ENCODE data around the gene MAP3K15.
"Not testable (repeated sequence)": the region's sequence is repeated elsewhere in the genome, so short reads cannot be mapped to it uniquely, and the experiment has no call there.

MAP3K15 gene

GRCh38 chrX:19479458-19479857 is 35.9 kb downstream of the MAP3K15 start:
- DNase-seq (ENCODE audit: low spot score) = no peak
- in situ Hi-C loops (cut with MboI; ENCODE audit: low sequenced_read_pairs, unreplicated experiment) = no loop called here
- TF ChIP-seq CTCF (IDR thresholded peaks at IDR 0.05; ENCODE audit: borderline replicate concordance, control extremely low read depth, extremely low read depth, insufficient read depth, missing control alignments) = no peak

GRCh38 chrX:19468383-19468782 is 46.9 kb downstream of the MAP3K15 start:
- in situ Hi-C loops (cut with MboI; ENCODE audit: low sequenced_read_pairs, unreplicated experiment) = not testable (repeated sequence)

GRCh38 chrX:19462879-19463278 is 52.4 kb downstream of the MAP3K15 start:
- no peak for DNase-seq (ENCODE audit: low spot score)
- TF ChIP-seq CTCF (IDR thresholded peaks at IDR 0.05; ENCODE audit: borderline replicate concordance, control extremely low read depth, extremely low read depth, insufficient read depth, missing control alignments) = no peak
- in situ Hi-C loops (cut with MboI; ENCODE audit: low sequenced_read_pairs, unreplicated experiment) = no loop called here

More at GRCh38 chrX:19468383-19468782, 46.9 kb downstream of the MAP3K15 start:
- not testable (repeated sequence) for DNase-seq (ENCODE audit: low spot score)

GRCh38 chrX:19462231-19462630 is 53.1 kb downstream of the MAP3K15 start:
- no peak for TF ChIP-seq CTCF (IDR thresholded peaks at IDR 0.05; ENCODE audit: borderline replicate concordance, control extremely low read depth, extremely low read depth, insufficient read depth, missing control alignments)
- in situ Hi-C loops (cut with MboI; ENCODE audit: low sequenced_read_pairs, unreplicated experiment) = no loop called here
- DNase-seq (ENCODE audit: low spot score) = no peak

GRCh38 chrX:19457662-19458061 is 57.6 kb downstream of the MAP3K15 start:
- no peak for TF ChIP-seq CTCF (IDR thresholded peaks at IDR 0.05; ENCODE audit: borderline replicate concordance, control extremely low read depth, extremely low read depth, insufficient read depth, missing control alignments)
- in situ Hi-C loops (cut with MboI; ENCODE audit: low sequenced_read_pairs, unreplicated experiment) = no loop called here
- no peak for DNase-seq (ENCODE audit: low spot score)

GRCh38 chrX:19448077-19448476 is 67.2 kb downstream of the MAP3K15 start:
- no peak for DNase-seq (ENCODE audit: low spot score)
- TF ChIP-seq CTCF (IDR thresholded peaks at IDR 0.05; ENCODE audit: borderline replicate concordance, control extremely low read depth, extremely low read depth, insufficient read depth, missing control alignments) = no peak
- in situ Hi-C loops (cut with MboI; ENCODE audit: low sequenced_read_pairs, unreplicated experiment) = no loop called here

- no peak for TF ChIP-seq CTCF (IDR thresholded peaks at IDR 0.05; ENCODE audit: borderline replicate concordance, control extremely low read depth, extremely low read depth, insufficient read depth, missing control alignments)
Measured at GRCh38 chrX:19446397-19446796, 68.9 kb downstream of the MAP3K15 start.

GRCh38 chrX:19445772-19446171 is 69.5 kb downstream of the MAP3K15 start:
- in situ Hi-C loops (cut with MboI; ENCODE audit: low sequenced_read_pairs, unreplicated experiment); DNase-seq (ENCODE audit: low spot score): not testable (repeated sequence)

More at GRCh38 chrX:19446397-19446796, 68.9 kb downstream of the MAP3K15 start:
- DNase-seq (ENCODE audit: low spot score) = no peak
- in situ Hi-C loops (cut with MboI; ENCODE audit: low sequenced_read_pairs, unreplicated experiment) = no loop called here
